Effector CD8-positive, alpha-beta T cell (primary cell): Measurements from ENCODE around the gene GAREM2.

Experiments used
- DNase-seq: peaks from one replicate; lab custom pipeline; 2025; lab: John Stamatoyannopoulos, UW

GAREM2 gene

DNA sequence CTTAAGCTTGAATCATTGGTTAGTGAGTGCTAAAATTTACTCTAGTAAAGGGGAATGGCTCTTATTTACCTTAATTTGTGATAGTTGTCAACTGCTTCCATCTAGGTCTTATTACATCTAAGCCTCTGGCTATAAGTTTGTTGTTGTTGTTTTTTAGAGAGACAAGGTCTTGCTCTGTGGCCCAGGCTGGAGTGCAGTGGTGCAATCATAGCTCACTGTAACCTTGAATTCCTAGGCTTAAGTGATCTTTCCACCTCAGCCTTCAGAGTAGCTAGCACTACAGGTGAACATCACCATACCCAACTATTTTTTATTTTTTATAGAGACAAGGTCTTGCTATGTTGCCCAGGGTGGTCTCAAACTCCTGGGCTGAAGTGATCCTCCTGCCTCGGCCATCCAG is 65.0 kb downstream of the GAREM2 start:
- no peak for DNase-seq

DNA sequence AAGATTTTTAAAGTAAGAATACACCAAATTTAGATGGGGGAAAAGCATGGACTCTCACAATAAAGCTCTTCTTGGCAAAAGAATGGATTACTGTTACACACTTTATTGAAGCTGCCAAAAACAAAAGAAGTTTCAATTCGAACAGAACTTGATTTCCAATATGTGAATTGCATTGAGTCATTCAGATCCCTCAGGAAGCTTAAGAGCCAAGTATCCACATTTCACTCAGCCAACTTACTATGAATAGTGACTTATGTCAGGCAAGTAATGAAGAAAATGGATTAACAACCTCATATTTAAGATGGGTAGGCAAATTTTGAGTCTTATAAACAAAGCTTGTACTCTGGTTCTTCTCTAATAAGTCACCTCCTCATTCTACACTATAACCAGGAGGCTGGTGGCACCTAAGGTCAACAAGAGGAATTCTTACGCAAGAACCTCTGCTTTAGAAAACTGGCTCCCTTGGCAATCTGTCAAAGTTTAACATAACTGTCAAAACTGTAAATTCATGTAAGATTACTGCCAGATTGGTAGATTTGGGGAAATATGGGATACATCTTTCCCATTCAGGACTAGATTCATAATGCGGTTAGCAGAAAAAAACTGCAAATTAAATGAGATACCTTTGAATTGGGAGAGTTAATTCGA is 65.5 kb downstream of the GAREM2 start:
- no peak for DNase-seq
